ENCODE measurements around the gene ACOXL. TPM values are rescaled to one million over a fixed set of nuclear protein-coding genes. Genes with fewer than 3 reads are reported as not detected.

Gene ACOXL
- total and polyA plus RNA-seq, 9 of the 15 experiments (the other 6 are each of a cell fraction or from before 2014, with no cell fraction given): 0.31 to 0.56 TPM; not detected in 7

- no peak for TF ChIP-seq CXXC5 (CRISPR knock-in tag; IDR thresholded peaks at IDR 0.05)
These were observed 252.5 kb downstream of the ACOXL start (continued) for GRCh38 chr2:110984694-110985490.

GRCh38 chr2:110990440-110990839 lies 258.1 kb downstream of the ACOXL start:
- TF ChIP-seq POLR2G (IDR thresholded peaks at IDR 0.05; ENCODE audit: low read depth, low read length) (no peak), TRIM28 (IDR thresholded peaks at IDR 0.05) (no peak), DIDO1 (tag; IDR thresholded peaks at IDR 0.05; ENCODE audit: low read depth) (no peak), ZNF12 (CRISPR knock-in tag; IDR thresholded peaks at IDR 0.05) (no peak), ZNF444 (CRISPR knock-in tag; IDR thresholded peaks at IDR 0.05) (no peak), KHSRP (IDR thresholded peaks at IDR 0.05) (no peak), ZBED1 (IDR thresholded peaks at IDR 0.05) (no peak)

More at GRCh38 chr2:110990440-110990839, 258.1 kb downstream of the ACOXL start:
- no peaks in the 10 kb centered on the region for H4K20me1 ChIP-seq (replicated peaks; ENCODE audit: control insufficient read depth, insufficient read depth, low read length)
- H3K4me3 ChIP-seq: no peak overlapping the region
- ChIA-PET POLR2A (no interaction called here), CTCF (ENCODE audit: low intra/inter-chr PET ratio) (no interaction called here)
- H3K4me2 ChIP-seq (ENCODE audit: insufficient read depth, low read length): no peak overlapping the region
- in situ Hi-C loops (cut with MboI): no loop called here
- FAIRE-seq (no peak), DNase-seq (ENCODE audit: extremely low read depth in 1 of 4, low spot score in 3 of 4) (no peak), ATAC-seq (no peak)
- intact Hi-C loops (cut with micrococcal nuclease): no loop called here
- WGBS (ENCODE audit: insufficient coverage, low coverage, missing lambda C conversion rate): 0% methylated on average over 2 of the region's 2 CpGs
- no peaks in the 10 kb centered on the region for H3K9me1 ChIP-seq (ENCODE audit: control insufficient read depth, insufficient read depth, low read length)
- H3K4me1 ChIP-seq (replicated peaks in 1 of 2; ENCODE audit: control insufficient read depth in 2 of 2, insufficient read depth in 2 of 2, low read length in 2 of 2): no peaks in the 10 kb centered on the region
- BruUV-seq (replicated peaks): no TSS peak
- H3K27ac ChIP-seq (ENCODE audit: extremely low read depth, low read depth, low read length): no peak overlapping the region
- no peaks in the 10 kb centered on the region for H3K36me3 ChIP-seq (ENCODE audit: control insufficient read depth, insufficient read depth, low read length)
- no peak overlapping the region for H2AFZ ChIP-seq (ENCODE audit: low read depth, low read length)
- H3K79me2 ChIP-seq (ENCODE audit: control insufficient read depth, insufficient read depth, low read length): no peaks in the 10 kb centered on the region
- H3K27me3 ChIP-seq (ENCODE audit: control insufficient read depth in 2 of 2, insufficient read depth in 2 of 2, low read length in 2 of 2): peaks cover 5 to 12% of the 10 kb centered on the region in 2 experiments; a peak in 3 of 5 replicates
- H3K9ac ChIP-seq (ENCODE audit: insufficient read depth in 1 of 2, low read depth in 2 of 2, low read length in 2 of 2): no peak overlapping the region
- H3K9me3 ChIP-seq (replicated peaks; ENCODE audit: control insufficient read depth, insufficient read depth, low read depth, low read length): no peaks in the 10 kb centered on the region

Measured in K562 (cell line).